ENCODE results near the gene TMEM272.

TMEM272 gene

DNA sequence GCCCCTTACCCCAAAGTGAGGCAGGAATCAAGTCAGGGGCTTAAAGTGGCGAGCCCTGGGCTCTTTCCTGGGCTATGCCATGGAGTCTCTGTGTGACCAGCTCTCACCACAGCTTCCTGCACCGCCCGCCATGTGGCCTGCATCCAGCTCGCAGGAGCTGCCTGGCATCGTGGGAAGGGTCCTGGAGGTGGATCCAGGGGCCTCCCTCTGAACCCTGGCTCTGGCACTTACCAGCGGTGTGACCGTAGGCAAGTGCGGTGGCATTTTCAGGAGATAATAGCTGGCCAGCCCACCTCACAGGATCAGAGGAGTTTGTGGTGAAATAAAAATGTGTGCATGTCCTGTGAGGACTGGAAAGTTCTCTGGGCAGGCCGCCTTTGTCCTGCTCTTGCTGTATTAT is 67.1 kb downstream of the TMEM272 start:
- DNase-seq = no peak

DNA sequence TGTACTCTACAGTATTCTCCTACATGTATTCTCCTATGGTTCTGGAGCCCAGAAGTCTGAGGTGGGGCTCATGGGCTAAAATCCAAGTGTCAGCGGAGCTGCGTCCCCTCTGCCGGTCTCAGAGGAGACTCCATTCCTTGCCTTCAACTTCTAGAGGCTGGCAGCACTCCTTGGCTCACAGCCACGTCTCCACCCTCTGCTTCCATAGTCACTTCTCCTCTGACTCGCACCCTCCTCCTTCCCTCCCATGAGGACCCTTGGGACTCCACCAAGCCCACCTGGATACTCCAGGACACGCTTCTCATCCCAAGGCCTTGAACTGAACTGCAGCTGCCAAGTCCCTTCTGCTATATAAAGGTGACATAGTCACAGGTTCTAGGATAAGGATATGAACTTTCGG is 68.8 kb downstream of the TMEM272 start:
- no peak for DNase-seq

DNA sequence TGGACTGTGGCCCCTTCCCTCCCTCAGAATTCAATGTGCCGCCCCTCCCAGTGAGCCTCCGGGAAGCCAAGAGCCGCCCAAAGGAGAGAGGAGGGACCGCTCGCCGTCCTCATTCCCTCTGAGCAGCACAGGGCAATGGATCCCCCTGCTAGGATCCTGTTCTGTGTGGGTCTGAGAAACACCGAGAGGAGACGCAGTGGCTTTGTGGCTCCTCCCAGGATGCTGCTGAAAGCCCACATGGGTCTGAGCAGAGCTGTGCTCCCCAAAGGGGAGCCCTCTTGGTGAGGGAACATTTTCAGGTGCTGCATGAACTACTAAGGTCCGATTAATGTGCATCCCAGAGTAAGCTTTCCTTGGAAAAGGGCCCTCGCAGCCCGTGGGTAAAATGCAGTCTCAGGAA is 71.5 kb downstream of the TMEM272 start:
- DNase-seq = no peak

DNA sequence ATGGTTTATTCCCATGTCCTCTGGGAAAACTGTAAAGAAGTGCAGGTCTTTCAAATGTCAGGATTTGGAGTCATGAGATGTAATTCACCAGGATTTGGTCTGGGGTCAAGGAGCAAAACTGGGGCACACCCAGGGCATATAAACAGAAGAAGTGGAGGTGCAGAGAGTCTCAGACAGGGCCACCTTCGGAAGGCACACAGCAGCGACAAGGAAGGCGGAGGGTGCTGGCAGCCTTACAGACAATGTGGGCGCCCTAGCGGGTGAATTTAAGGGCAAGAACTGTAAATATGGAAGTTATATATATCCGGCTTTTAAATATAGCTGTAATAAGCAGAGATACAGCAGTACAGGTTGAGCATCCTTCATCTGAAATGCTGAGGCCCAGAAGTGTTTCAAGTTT is 72.2 kb downstream of the TMEM272 start:
- DNase-seq = no peak

- DNase-seq = no peak
Measured at GRCh38 chr13:51772105-51772455, 72.9 kb downstream of the TMEM272 start.

DNA sequence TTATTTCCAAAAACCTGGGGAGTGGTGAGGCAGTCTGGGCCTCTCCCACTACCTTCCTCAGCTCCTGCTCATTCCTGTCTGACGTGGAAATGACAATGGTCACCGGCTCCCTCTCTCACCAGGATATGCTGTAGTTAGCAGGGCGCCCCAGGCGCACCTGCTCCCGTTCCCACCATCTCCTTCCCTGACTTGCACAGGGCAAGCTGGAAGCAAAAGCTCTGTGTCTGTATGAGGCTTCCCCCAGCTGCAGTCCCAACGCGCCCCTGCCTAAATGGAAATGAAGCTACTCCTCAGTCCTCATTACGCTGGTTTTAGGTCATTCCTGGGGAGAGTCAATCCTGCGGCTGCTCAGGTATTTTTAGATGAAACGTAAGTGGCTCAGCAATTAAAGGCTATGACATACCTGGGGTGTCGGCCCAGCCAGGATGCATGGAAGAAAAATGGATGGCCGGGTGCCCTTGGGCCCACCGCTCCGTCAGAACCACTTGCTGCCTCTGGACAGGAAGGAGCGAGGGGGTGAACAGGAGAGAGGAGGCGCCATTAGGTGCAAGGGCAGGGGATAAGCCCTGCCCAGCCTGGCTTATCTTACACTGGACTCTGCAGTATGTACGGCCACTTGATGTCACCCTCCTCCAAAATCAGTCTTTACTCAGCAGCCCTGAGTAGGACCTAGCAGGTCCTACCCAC is 73.4 kb downstream of the TMEM272 start:
- no peak for DNase-seq

DNA sequence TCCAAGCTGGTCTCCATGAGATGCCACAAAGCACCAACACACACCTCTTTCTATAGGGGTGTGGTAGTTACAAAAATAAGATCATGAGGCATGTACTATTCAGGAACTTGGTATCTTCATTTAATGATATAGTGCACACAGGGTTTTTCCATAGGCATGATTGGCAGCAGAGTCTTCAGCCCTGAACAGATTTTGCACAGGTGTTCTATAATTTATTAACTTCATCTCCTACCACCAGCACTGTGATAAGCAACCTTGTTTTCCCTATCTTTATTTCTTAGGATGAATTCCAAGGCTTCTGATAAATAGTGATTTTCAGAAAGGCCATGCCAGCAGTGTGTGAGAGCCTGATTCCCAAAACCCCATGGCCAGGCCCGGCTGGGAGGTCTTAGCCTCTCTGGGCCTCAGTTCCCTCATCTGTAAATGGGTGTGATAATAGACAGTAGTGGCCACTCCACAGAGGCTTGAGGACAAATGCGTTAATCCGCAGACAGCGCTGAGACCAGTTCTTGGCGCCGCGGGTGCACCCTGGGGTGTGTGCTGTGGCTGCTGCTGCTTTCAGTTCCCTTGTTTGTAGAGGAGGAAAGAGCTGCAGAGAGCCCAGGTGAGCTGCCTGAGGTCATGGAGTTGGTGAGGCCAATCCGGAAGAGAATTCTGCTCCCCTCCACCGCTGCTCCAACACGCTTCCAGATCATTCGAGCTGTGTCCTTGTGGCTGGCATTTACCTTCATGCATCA is 74.1 kb downstream of the TMEM272 start:
- DNase-seq = no peak

GRCh38 chr13:51770160-51770559 is 74.8 kb downstream of the TMEM272 start:
- no peak for DNase-seq

GRCh38 chr13:51769455-51770127 is 75.4 kb downstream of the TMEM272 start:
- no peak for DNase-seq

DNA sequence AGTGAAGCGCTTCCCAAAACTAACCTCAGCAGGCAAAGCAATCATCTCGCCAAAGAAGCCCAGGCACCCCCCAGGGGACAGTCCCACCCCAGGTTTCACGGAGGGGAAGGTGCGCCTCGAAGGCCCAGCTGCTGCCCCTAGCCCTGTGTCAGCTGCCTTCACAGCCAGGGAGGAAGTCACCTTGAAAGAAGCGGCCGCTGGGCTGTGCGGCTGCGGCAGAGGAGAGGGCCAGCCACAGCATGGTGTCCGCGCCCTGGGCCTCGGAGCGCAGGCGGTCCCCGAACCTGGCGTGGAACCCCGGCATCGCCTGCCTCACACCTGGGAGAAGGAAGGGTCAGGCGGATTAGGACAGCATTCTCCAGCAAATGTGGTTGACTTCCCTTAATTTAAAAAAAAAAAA is 76.0 kb downstream of the TMEM272 start:
- DNase-seq = no peak

GRCh38 chr13:51768378-51768921 is 76.5 kb downstream of the TMEM272 start:
- no peak for DNase-seq

GRCh38 chr13:51767100-51767499 is 77.9 kb downstream of the TMEM272 start:
- DNase-seq = no peak

DNA sequence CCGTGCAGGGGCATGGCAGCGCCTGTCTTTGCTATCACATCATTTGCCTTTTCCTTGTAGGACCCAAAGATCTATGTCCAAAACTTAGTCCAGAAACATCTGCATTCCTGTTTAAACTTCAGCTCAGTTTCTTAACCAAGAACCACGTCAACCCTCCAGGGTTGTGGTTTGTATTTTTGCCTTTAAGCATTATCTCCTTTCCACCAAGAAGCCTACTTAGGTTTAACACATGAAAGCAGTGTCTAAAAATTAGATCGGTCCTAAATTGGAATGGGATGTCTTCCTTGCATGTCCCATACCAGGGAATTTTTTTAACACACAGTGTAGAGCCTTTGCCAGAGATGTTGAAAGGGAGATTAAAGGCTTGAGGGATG is 79.8 kb downstream of the TMEM272 start:
- DNase-seq = no peak

- DNase-seq = peak; percentile 55
Measured at GRCh38 chr13:51764184-51765141, 80.5 kb downstream of the TMEM272 start.

GRCh38 chr13:51763486-51763885 is 81.5 kb downstream of the TMEM272 start:
- no peak for DNase-seq
